Keratinocyte (primary cell): ENCODE measurements around the gene GRIN3A. TPM values are rescaled to one million over a fixed set of nuclear protein-coding genes. Genes with fewer than 3 reads are reported as not detected.

ENCODE experiments used
- DNase-seq: peaks from one replicate; pipeline ENCODE4 v3.0.0-alpha.2; 2011; ENCODE audit warnings: low read depth, missing footprints, low spot score
- FAIRE-seq: peaks from 2 replicates; lab custom pipeline; 2011; peaks lifted over from hg19 to GRCh38; lab: Jason Lieb, UNC
- H2AFZ ChIP-seq: 2 replicates; pipeline ENCODE4 v1.6.0; 2012; ENCODE audit warnings: low read length, control low read depth, inconsistent platforms; ENCODE audit not compliant: control insufficient read depth
- H3K27ac ChIP-seq: 2 replicates; pipeline ENCODE4 v1.5.1; 2011; ENCODE audit warnings: low read length; ENCODE audit not compliant: control insufficient read depth, insufficient read depth
- H3K27me3 ChIP-seq: 3 replicates; pipeline ENCODE4 v1.6.0; 2011; ENCODE audit warnings: low read length; ENCODE audit not compliant: control insufficient read depth, insufficient read depth; ENCODE audit errors: extremely low read depth
- H3K36me3 ChIP-seq, 2 experiments: 2 replicates in 1 of 2; 3 replicates in 1 of 2; pipeline ENCODE4 v1.5.1; 2011; ENCODE audit warnings: low read length in 2 of 2, mild to moderate bottlenecking in 1 of 2; ENCODE audit not compliant: control insufficient read depth in 2 of 2, insufficient read depth in 2 of 2; ENCODE audit errors: extremely low read depth in 1 of 2
- H3K4me1 ChIP-seq: 3 replicates; pipeline ENCODE4 v1.5.1; 2011; ENCODE audit warnings: low read length; ENCODE audit not compliant: control insufficient read depth, insufficient read depth; ENCODE audit errors: extremely low read depth
- H3K4me2 ChIP-seq: 3 replicates; pipeline ENCODE4 v1.6.0; 2011; ENCODE audit warnings: low read depth, low read length; ENCODE audit not compliant: control insufficient read depth, insufficient read depth; ENCODE audit errors: extremely low read depth
- H3K4me3 ChIP-seq, 3 experiments: fragments of 200-600 bp in 1 of 3; sonication (generic) in 1 of 3; 2 replicates in 2 of 3; 3 replicates in 1 of 3; pipeline ENCODE4 v1.5.1; 2011 to 2016; ENCODE audit warnings: low read length in 3 of 3, mild to moderate bottlenecking in 3 of 3, control low read depth in 2 of 3, inconsistent platforms in 1 of 3, low read depth in 1 of 3, mixed read lengths in 1 of 3, mixed run types in 1 of 3, moderate library complexity in 1 of 3; ENCODE audit not compliant: control insufficient read depth in 2 of 3, insufficient read depth in 2 of 3; ENCODE audit errors: extremely low read depth in 1 of 3
- H3K79me2 ChIP-seq: 2 replicates; pipeline ENCODE4 v1.6.0; 2012; ENCODE audit warnings: low read length; ENCODE audit not compliant: control insufficient read depth, insufficient read depth
- H3K9ac ChIP-seq: 3 replicates; pipeline ENCODE4 v1.6.0; 2011; ENCODE audit warnings: low read length; ENCODE audit not compliant: control insufficient read depth, insufficient read depth; ENCODE audit errors: extremely low read depth
- H3K9me1 ChIP-seq: 3 replicates; pipeline ENCODE4 v1.6.0; 2011; ENCODE audit warnings: low read length; ENCODE audit not compliant: control insufficient read depth, insufficient read depth; ENCODE audit errors: extremely low read depth
- H3K9me3 ChIP-seq: 2 replicates; pipeline ENCODE4 v1.5.1; 2012; ENCODE audit warnings: low read depth, low read length; ENCODE audit not compliant: control insufficient read depth
- H4K20me1 ChIP-seq: 3 replicates; pipeline ENCODE4 v1.6.0; 2011; ENCODE audit warnings: low read length; ENCODE audit not compliant: control insufficient read depth, insufficient read depth; ENCODE audit errors: extremely low read depth
- CTCF ChIP-seq, 3 experiments: IDR thresholded peaks in 1 of 3; conservative IDR thresholded peaks in 1 of 3; optimal IDR thresholded peaks in 1 of 3; 2 replicates in 2 of 3; 3 replicates in 1 of 3; pipeline versions ENCODE3 to v1.5.1; 2011; ENCODE audit warnings: low read length in 3 of 3, mild to moderate bottlenecking in 3 of 3, moderate library complexity in 2 of 3, control low read depth in 1 of 3, inconsistent platforms in 1 of 3; ENCODE audit not compliant: insufficient read depth in 2 of 3; ENCODE audit errors: extremely low read depth in 1 of 3
- EZH2 ChIP-seq: IDR thresholded peaks from one replicate; pipeline ENCODE4 v1.6.1; 2012; ENCODE audit warnings: inconsistent platforms, mild to moderate bottlenecking, low read length, moderate library complexity
- dilution Hi-C: fragments of 300-500 bp; cut with MboI; formaldehyde crosslinking; loops from one replicate; pipeline ENCODE4 v1.7.0; 2020; ENCODE audit warnings: low sequenced_read_pairs; ENCODE audit not compliant: extremely low pct_ligation_motif_present
- polyA plus RNA-seq, 5 experiments: library from polyadenylated mRNA; depleted of rRNA in 3 of 5; stranded (reverse) in 3 of 5; stranded (forward) in 1 of 5; unstranded in 1 of 5; fragments of >200 nt; gene quantifications; 1 replicate in 1 of 5; 2 replicates in 3 of 5; 3 replicates in 1 of 5; pipeline versions ENCODE4 v1.2.1 to v1.2.3, GENCODE V29; 2011 to 2012; ENCODE audit warnings: missing spikeins in 2 of 5, low read depth in 1 of 5, low replicate concordance in 1 of 5

Gene GRIN3A
- polyA plus RNA-seq, 1 donor (not counting 4 experiments of a cell fraction or from before 2014, with no cell fraction given) = not detected

GRCh38 chr9:101758304-101758930, 20.0 kb upstream of the GRIN3A start:
- H3K4me2 ChIP-seq = no peak overlapping the region
- H3K27me3 ChIP-seq = no peaks in the 10 kb centered on the region
- no peak overlapping the region for H3K27ac ChIP-seq
- H4K20me1 ChIP-seq = no peaks in the 10 kb centered on the region
- no peaks in the 10 kb centered on the region for H3K79me2 ChIP-seq
- no peaks in the 10 kb centered on the region for H3K36me3 ChIP-seq
- dilution Hi-C loops = no loop called here
- TF ChIP-seq CTCF (optimal IDR thresholded peaks at IDR 0.05 in 1 of 3, IDR thresholded peaks at IDR 0.05 in 1 of 3, conservative IDR thresholded peaks at IDR 0.05 in 1 of 3; ENCODE audit: extremely low read depth in 1 of 3, insufficient read depth in 2 of 3, low read length in 3 of 3) (no peak), EZH2 (no peak)
- no peaks in the 10 kb centered on the region for H3K9me1 ChIP-seq
- H2AFZ ChIP-seq = no peak overlapping the region
- H3K9me3 ChIP-seq = no peaks in the 10 kb centered on the region
- no peak for FAIRE-seq
- H3K4me3 ChIP-seq = no peak overlapping the region
- H3K9ac ChIP-seq = no peak overlapping the region
- no peaks in the 10 kb centered on the region for H3K4me1 ChIP-seq
- DNase-seq = no peak

- no peak for FAIRE-seq
Measured at GRCh38 chr9:101753716-101754115, 15.3 kb upstream of the GRIN3A start.

More at GRCh38 chr9:101753716-101754115, 15.3 kb upstream of the GRIN3A start:
- no peaks in the 10 kb centered on the region for H4K20me1 ChIP-seq
- TF ChIP-seq EZH2 (no peak), CTCF (optimal IDR thresholded peaks at IDR 0.05 in 1 of 3, IDR thresholded peaks at IDR 0.05 in 1 of 3, conservative IDR thresholded peaks at IDR 0.05 in 1 of 3; ENCODE audit: extremely low read depth in 1 of 3, insufficient read depth in 2 of 3, low read length in 3 of 3) (no peak)
- H3K4me1 ChIP-seq = no peaks in the 10 kb centered on the region
- no peaks in the 10 kb centered on the region for H3K36me3 ChIP-seq
- H3K79me2 ChIP-seq = no peaks in the 10 kb centered on the region
- H2AFZ ChIP-seq = no peak overlapping the region
- H3K4me3 ChIP-seq = no peak overlapping the region
- DNase-seq = no peak
- no peaks in the 10 kb centered on the region for H3K27me3 ChIP-seq
- no peaks in the 10 kb centered on the region for H3K9me3 ChIP-seq
- H3K9me1 ChIP-seq = no peaks in the 10 kb centered on the region
- H3K4me2 ChIP-seq = no peak overlapping the region
- dilution Hi-C loops = no loop called here
- H3K9ac ChIP-seq = no peak overlapping the region
- H3K27ac ChIP-seq = no peak overlapping the region
